WTC11 (cell line): ENCODE measurements around the gene ZNF17. TPM values are rescaled to one million over a fixed set of nuclear protein-coding genes. Genes with fewer than 3 reads are reported as not detected.

Experiments
- ATAC-seq: fragments of 200-7000 bp; cut with Tn5 transposase; 2 replicates; pipeline ENCODE4 v1.10.0; 2021; ENCODE audit warnings: mild to moderate bottlenecking, moderate library complexity
- CTCF ChIA-PET: fragments of 300-600 bp; sonication (Branson Sonifier 250); formaldehyde crosslinking; loops from one replicate; lab custom pipeline; 2021; ENCODE audit warnings: antibody characterized with exemption; lab: Charles Lee
- POLR2A ChIA-PET: fragments of 350-600 bp; sonication (Branson Sonifier 250); formaldehyde crosslinking; loops from one replicate; lab custom pipeline; 2021; ENCODE audit warnings: antibody characterized with exemption; lab: Charles Lee
- DNase-seq: peaks from one replicate; pipeline ENCODE4 v3.0.0; 2021; ENCODE audit warnings: low spot score
- H3K27ac Mint-ChIP-seq: 2 replicates; pipeline ENCODE4 v1.8.0; 2021; ENCODE audit warnings: mixed read lengths
- H3K27me3 Mint-ChIP-seq: 2 replicates; pipeline ENCODE4 v1.8.0; 2021; ENCODE audit warnings: low read depth, mild to moderate bottlenecking, moderate library complexity, mixed read lengths
- H3K36me3 Mint-ChIP-seq: 2 replicates; pipeline ENCODE4 v1.8.0; 2021; ENCODE audit warnings: mixed read lengths
- H3K4me1 Mint-ChIP-seq: 2 replicates; pipeline ENCODE4 v1.8.0; 2022; ENCODE audit warnings: mixed read lengths
- H3K4me3 Mint-ChIP-seq: 2 replicates; pipeline ENCODE4 v1.8.0; 2021; ENCODE audit warnings: mild to moderate bottlenecking, moderate library complexity, mixed read lengths
- H3K9me3 Mint-ChIP-seq: 2 replicates; pipeline ENCODE4 v1.8.0; 2021; ENCODE audit warnings: mixed read lengths
- ETV6 ChIP-seq: sonication (generic); formaldehyde crosslinking; IDR thresholded peaks from 2 replicates; pipeline ENCODE4 v1.8.1; 2022; ENCODE audit warnings: mild to moderate bottlenecking, missing genetic modification reagents
- FOXJ3 ChIP-seq: sonication (generic); formaldehyde crosslinking; IDR thresholded peaks from 2 replicates; pipeline ENCODE4 v1.9.0; 2021; ENCODE audit warnings: missing genetic modification reagents, mild to moderate bottlenecking, borderline replicate concordance
- FOXP1 ChIP-seq: sonication (generic); formaldehyde crosslinking; IDR thresholded peaks from 2 replicates; pipeline ENCODE4 v1.8.0; 2022; ENCODE audit warnings: missing genetic modification reagents, mild to moderate bottlenecking, moderate library complexity, borderline replicate concordance
- IRF2 ChIP-seq: sonication (generic); formaldehyde crosslinking; IDR thresholded peaks from 2 replicates; pipeline ENCODE4 v1.8.0; 2022; ENCODE audit warnings: low read depth, missing genetic modification reagents, borderline replicate concordance
- JAZF1 ChIP-seq: fragments of 250-450 bp; sonication (Bioruptor Pico); IDR thresholded peaks from 2 replicates; pipeline ENCODE4 v1.9.0; 2021; ENCODE audit warnings: moderate library complexity, mild to moderate bottlenecking, inconsistent platforms
- JUN ChIP-seq: sonication (generic); formaldehyde crosslinking; IDR thresholded peaks from 2 replicates; pipeline ENCODE4 v1.8.0; 2023; ENCODE audit warnings: mild to moderate bottlenecking, missing genetic modification reagents
- KAT7 ChIP-seq: sonication (generic); formaldehyde crosslinking; IDR thresholded peaks from 2 replicates; pipeline ENCODE4 v1.8.1; 2023; ENCODE audit warnings: missing genetic modification reagents, mild to moderate bottlenecking, borderline replicate concordance
- MAX ChIP-seq: sonication (generic); formaldehyde crosslinking; IDR thresholded peaks from 2 replicates; pipeline ENCODE4 v1.8.0; 2022; ENCODE audit warnings: mild to moderate bottlenecking, missing genetic modification reagents
- NFYB ChIP-seq: sonication (generic); formaldehyde crosslinking; conservative IDR thresholded peaks from 2 replicates; pipeline ENCODE4 v1.8.0; 2022; ENCODE audit warnings: low read depth, missing genetic modification reagents
- NR3C1 ChIP-seq: sonication (generic); formaldehyde crosslinking; conservative IDR thresholded peaks from 2 replicates; pipeline ENCODE4 v1.8.1; 2023; ENCODE audit warnings: low read depth, mild to moderate bottlenecking, missing genetic modification reagents
- PRRX2 ChIP-seq: fragments of 250-450 bp; sonication (Bioruptor Pico); IDR thresholded peaks from 2 replicates; pipeline ENCODE4 v1.8.0; 2021; ENCODE audit warnings: mild to moderate bottlenecking
- RELA ChIP-seq: sonication (generic); formaldehyde crosslinking; IDR thresholded peaks from 2 replicates; pipeline ENCODE4 v1.8.1; 2022; ENCODE audit warnings: missing genetic modification reagents, mild to moderate bottlenecking, borderline replicate concordance
- STAT6 ChIP-seq: sonication (generic); formaldehyde crosslinking; conservative IDR thresholded peaks from 2 replicates; pipeline ENCODE4 v1.8.1; 2023; ENCODE audit warnings: mild to moderate bottlenecking, low read depth, missing genetic modification reagents, moderate library complexity
- USF1 ChIP-seq: sonication (generic); formaldehyde crosslinking; IDR thresholded peaks from 2 replicates; pipeline ENCODE4 v1.8.0; 2022; ENCODE audit warnings: mild to moderate bottlenecking, missing genetic modification reagents
- USF2 ChIP-seq: sonication (generic); formaldehyde crosslinking; IDR thresholded peaks from 2 replicates; pipeline ENCODE4 v1.8.1; 2023; ENCODE audit warnings: mild to moderate bottlenecking, missing genetic modification reagents, moderate library complexity
- ZNF121 ChIP-seq: sonication (generic); formaldehyde crosslinking; IDR thresholded peaks from 2 replicates; pipeline ENCODE4 v1.8.0; 2023; ENCODE audit warnings: missing genetic modification reagents
- ZNF423 ChIP-seq: fragments of 250-450 bp; sonication (Bioruptor Pico); IDR thresholded peaks from 2 replicates; pipeline ENCODE4 v2.1.2; 2022; ENCODE audit warnings: mild to moderate bottlenecking, moderate library complexity
- total RNA-seq: library from RNA; stranded (reverse); gene quantifications from 3 replicates; pipeline ENCODE4 v1.2.3, GENCODE V29; 2021
- TF ChIP-seq, protein P1 (sequence below): sonication (generic); formaldehyde crosslinking; IDR thresholded peaks from 2 replicates; pipeline ENCODE4 v1.8.1; 2022; ENCODE audit warnings: mild to moderate bottlenecking, missing genetic modification reagents, moderate library complexity, borderline replicate concordance
- TF ChIP-seq, protein P2 (sequence below): fragments of 250-450 bp; sonication (Bioruptor Pico); IDR thresholded peaks from 2 replicates; pipeline ENCODE4 v2.1.2; 2022; ENCODE audit warnings: mild to moderate bottlenecking, moderate library complexity
- TF ChIP-seq, protein P3 (sequence below): sonication (generic); formaldehyde crosslinking; IDR thresholded peaks from 2 replicates; pipeline ENCODE4 v1.8.0; 2022; ENCODE audit warnings: missing genetic modification reagents
- TF ChIP-seq, protein P4 (sequence below): fragments of 250-450 bp; sonication (Bioruptor Pico); conservative IDR thresholded peaks from 2 replicates; pipeline ENCODE4 v1.9.0; 2021; ENCODE audit warnings: mild to moderate bottlenecking
- TF ChIP-seq, protein P5 (sequence below): fragments of 250-450 bp; sonication (Bioruptor Pico); IDR thresholded peaks from 2 replicates; pipeline ENCODE4 v1.9.0; 2021; ENCODE audit warnings: mild to moderate bottlenecking

ZNF17 gene
- total RNA-seq, 1 experiment from 2014 or later: 7.7 TPM

DNA sequence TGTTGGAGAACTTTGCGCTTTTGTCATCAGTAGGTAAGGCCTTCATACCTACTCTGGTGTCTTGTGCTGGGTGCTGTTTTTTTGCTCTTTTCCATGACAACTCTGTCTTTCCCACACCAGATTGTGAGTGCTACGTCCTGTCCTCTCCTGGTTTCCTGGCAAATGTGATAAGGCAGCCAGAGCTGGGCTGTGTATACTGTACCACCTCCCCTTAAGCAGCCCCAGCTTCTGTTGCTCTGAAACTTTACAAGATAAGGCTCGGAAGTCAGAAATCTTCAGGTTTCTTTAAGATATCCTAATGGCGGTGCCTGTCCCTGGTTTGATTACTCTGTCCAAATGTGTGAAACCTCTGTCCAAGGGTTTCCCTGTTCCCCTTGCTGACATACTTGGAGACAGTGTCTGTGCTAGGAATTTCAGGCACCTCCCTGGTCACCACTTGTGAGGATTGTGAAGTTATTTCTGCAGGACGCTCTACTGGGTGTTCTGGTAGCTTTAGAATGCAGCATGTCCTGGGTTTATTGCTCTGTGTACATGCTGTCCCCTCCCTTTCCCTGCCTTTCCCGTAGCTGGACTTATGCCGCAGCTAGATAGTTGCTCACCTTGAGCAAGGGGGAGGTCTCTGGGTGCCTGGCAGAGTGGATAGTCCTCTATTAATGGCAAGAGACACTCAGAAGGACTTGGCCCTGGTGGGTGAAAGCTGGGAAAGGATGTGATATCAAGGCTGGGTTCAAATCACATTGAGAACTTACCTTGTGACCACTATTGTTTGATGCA lies 31.2 kb downstream of the ZNF17 start (continued):
- TF ChIP-seq STAT6 (CRISPR knock-in tag) (no peak), FOXP1 (CRISPR knock-in tag) (no peak), KAT7 (no peak), ZNF423 (CRISPR knock-in tag) (no peak), RELA (CRISPR knock-in tag) (no peak), MAX (CRISPR knock-in tag) (no peak), IRF2 (CRISPR knock-in tag) (no peak), NR3C1 (CRISPR knock-in tag) (no peak), PRRX2 (CRISPR knock-in tag) (no peak)
- TF ChIP-seq, protein P1, sequence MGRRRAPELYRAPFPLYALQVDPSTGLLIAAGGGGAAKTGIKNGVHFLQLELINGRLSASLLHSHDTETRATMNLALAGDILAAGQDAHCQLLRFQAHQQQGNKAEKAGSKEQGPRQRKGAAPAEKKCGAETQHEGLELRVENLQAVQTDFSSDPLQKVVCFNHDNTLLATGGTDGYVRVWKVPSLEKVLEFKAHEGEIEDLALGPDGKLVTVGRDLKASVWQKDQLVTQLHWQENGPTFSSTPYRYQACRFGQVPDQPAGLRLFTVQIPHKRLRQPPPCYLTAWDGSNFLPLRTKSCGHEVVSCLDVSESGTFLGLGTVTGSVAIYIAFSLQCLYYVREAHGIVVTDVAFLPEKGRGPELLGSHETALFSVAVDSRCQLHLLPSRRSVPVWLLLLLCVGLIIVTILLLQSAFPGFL (CRISPR knock-in tag): no peak
- TF ChIP-seq, protein P2, sequence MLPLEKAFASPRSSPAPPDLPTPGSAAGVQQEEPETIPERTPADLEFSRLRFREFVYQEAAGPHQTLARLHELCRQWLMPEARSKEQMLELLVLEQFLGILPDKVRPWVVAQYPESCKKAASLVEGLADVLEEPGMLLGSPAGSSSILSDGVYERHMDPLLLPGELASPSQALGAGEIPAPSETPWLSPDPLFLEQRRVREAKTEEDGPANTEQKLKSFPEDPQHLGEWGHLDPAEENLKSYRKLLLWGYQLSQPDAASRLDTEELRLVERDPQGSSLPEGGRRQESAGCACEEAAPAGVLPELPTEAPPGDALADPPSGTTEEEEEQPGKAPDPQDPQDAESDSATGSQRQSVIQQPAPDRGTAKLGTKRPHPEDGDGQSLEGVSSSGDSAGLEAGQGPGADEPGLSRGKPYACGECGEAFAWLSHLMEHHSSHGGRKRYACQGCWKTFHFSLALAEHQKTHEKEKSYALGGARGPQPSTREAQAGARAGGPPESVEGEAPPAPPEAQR (CRISPR knock-in tag): no peak
- TF ChIP-seq, protein P3, sequence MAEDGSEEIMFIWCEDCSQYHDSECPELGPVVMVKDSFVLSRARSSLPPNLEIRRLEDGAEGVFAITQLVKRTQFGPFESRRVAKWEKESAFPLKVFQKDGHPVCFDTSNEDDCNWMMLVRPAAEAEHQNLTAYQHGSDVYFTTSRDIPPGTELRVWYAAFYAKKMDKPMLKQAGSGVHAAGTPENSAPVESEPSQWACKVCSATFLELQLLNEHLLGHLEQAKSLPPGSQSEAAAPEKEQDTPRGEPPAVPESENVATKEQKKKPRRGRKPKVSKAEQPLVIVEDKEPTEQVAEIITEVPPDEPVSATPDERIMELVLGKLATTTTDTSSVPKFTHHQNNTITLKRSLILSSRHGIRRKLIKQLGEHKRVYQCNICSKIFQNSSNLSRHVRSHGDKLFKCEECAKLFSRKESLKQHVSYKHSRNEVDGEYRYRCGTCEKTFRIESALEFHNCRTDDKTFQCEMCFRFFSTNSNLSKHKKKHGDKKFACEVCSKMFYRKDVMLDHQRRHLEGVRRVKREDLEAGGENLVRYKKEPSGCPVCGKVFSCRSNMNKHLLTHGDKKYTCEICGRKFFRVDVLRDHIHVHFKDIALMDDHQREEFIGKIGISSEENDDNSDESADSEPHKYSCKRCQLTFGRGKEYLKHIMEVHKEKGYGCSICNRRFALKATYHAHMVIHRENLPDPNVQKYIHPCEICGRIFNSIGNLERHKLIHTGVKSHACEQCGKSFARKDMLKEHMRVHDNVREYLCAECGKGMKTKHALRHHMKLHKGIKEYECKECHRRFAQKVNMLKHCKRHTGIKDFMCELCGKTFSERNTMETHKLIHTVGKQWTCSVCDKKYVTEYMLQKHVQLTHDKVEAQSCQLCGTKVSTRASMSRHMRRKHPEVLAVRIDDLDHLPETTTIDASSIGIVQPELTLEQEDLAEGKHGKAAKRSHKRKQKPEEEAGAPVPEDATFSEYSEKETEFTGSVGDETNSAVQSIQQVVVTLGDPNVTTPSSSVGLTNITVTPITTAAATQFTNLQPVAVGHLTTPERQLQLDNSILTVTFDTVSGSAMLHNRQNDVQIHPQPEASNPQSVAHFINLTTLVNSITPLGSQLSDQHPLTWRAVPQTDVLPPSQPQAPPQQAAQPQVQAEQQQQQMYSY: no peak

DNA sequence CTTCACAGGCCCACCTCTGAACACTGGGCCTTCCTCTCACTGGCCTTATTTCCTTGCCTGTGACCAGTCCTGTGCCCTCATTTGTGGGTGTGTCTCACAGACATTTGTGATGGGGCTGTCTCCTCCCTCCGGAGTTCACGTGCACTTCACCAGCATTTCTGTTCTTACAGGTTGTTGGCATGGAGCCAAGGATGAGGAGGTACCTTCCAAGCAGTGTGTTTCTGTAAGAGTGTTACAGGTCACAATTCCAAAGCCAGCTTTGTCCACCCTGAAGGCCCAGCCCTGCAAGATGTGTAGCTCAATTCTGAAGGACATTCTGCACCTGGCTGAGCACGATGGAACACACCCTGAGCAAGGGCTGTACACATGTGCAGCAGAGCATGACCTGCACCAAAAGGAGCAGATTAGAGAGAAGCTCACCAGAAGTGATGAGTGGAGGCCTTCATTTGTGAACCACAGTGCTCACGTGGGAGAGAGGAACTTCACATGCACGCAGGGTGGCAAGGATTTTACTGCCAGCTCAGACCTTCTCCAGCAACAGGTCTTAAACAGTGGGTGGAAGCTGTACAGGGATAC lies 32.2 kb downstream of the ZNF17 start:
- Mint-ChIP-seq H3K9me3 (no peaks in the 10 kb centered on the region), H3K4me3 (no peak overlapping the region), H3K4me1 (no peaks in the 10 kb centered on the region), H3K27me3 (no peaks in the 10 kb centered on the region), H3K36me3 (peaks cover 28% of the 10 kb centered on the region), H3K27ac (no peak overlapping the region)
- DNase-seq (no peak), ATAC-seq (no peak)
- CTCF ChIA-PET: no interaction called here
- POLR2A ChIA-PET: no interaction called here
- TF ChIP-seq ZNF121 (CRISPR knock-in tag) (no peak), JUN (CRISPR knock-in tag) (no peak), NFYB (CRISPR knock-in tag) (no peak), USF1 (CRISPR knock-in tag) (no peak), USF2 (CRISPR knock-in tag) (no peak), JAZF1 (CRISPR knock-in tag) (no peak), FOXJ3 (CRISPR knock-in tag) (no peak), ETV6 (CRISPR knock-in tag) (no peak)
- TF ChIP-seq, protein P4, sequence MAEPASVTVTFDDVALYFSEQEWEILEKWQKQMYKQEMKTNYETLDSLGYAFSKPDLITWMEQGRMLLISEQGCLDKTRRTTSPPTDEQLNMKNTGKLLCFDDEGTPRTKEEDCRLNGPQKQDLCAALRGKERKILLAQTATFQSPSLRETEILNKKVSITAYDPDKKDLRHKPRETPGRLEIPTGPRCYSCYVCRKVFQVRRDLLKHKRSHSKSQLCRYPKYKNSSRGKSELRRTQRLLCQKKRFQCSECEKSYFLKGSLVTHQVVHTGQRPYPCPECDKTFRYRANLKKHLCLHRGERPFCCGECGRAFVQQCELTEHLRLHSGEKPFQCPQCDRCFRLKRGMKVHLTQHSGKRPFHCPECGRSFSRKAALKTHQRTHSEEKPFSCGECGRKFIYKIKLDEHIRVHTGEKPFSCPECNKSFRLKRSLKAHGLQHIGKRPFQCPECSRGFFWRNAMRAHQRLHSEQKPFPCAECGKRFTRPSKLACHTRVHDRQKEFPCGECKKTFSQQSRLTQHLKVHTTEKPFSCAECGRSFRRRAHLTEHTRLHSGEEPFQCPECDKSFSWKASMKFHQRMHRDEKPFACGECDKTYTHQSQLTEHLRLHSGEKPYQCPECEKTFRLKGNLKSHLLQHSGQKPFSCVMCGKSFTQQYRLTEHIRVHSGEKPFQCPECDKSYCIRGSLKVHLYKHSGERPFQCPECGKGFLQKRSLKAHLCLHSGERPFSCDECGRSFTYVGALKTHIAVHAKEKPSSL: no peak
- TF ChIP-seq, protein P5, sequence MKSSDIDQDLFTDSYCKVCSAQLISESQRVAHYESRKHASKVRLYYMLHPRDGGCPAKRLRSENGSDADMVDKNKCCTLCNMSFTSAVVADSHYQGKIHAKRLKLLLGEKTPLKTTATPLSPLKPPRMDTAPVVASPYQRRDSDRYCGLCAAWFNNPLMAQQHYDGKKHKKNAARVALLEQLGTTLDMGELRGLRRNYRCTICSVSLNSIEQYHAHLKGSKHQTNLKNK (CRISPR knock-in tag): no peak
